Activated naive CD4-positive, alpha-beta T cell treated with anti-CD3 and anti-CD28 coated beads, Interleukin-2, amount 50 U/mL, for 16 hours (primary cell): ENCODE data around the gene ASF1A.

ENCODE experiments used
- DNase-seq: peaks from one replicate; pipeline ENCODE4 v3.0.0-alpha.2; 2020

ASF1A gene

GRCh38 chr6:118882314-118882905 is 11.5 kb upstream of the ASF1A start:
- no peak for DNase-seq

GRCh38 chr6:118886641-118887040 is 7.3 kb upstream of the ASF1A start:
- DNase-seq, result no peak

- DNase-seq, result no peak
Measured at GRCh38 chr6:118889163-118889562, 4.8 kb upstream of the ASF1A start.

GRCh38 chr6:118890997-118891790 is 2.8 kb upstream of the ASF1A start:
- no peak for DNase-seq

GRCh38 chr6:118892355-118892991 is 1.5 kb upstream of the ASF1A start:
- DNase-seq, result no peak

DNA sequence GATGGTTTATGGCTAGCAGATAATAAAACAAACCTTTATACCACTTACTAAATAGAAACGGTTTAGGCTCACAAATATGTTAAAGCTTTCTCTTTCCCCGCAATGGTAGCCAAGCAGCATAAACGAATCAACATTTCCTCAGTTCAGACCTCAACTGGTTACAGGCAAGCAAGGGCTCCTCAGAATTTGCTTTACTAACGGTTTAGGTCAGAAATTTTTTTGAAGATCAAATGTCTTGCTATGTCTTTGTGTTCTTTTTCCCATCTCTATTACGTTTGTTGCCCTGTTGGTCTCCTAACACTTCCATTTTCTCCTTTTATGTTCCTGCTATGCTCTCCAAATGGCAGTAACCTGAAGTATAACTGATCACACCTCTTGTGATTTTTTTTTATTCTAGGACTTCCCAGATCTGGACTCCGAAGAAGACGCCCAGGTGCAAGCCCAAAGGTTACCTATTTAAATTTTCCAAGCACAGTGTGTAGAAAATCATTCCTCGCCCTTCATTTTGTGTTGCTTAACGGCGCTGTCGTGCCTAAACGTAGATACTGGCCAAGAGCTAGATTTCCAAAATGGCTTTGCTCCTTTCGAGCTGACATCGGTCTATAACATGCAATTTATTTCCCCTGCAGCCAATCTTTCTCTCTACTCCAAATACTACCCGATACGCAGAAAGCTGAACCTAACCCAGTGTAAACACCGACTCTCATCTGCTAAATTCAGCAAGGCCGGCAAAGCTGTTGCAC is 717 bp upstream of the ASF1A start:
- peak; percentile 41 for DNase-seq

- DNase-seq, result peak; percentile 69
Measured at GRCh38 chr6:118894425-118895260, 691 bp downstream of the ASF1A start.

GRCh38 chr6:118895261-118895560 is 1.3 kb downstream of the ASF1A start:
- DNase-seq, result no peak

DNA sequence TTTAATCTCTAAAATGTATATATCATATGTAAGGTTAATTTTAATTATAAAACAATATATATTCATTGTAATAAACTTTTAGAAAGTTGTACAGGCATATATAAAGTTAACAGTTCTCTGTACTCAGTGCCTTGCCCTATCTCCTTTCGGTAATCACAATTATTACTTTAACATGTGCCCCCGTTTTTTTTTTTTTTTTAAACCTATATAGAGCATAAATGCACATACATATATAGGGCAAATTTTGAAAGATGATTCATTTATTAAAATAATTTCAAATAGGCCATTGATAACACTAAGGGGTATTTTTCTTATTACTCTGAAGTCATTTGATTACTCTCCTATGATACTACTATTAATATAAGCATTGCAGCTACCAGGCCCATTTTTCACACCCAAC is 1.9 kb downstream of the ASF1A start:
- no peak for DNase-seq

DNA sequence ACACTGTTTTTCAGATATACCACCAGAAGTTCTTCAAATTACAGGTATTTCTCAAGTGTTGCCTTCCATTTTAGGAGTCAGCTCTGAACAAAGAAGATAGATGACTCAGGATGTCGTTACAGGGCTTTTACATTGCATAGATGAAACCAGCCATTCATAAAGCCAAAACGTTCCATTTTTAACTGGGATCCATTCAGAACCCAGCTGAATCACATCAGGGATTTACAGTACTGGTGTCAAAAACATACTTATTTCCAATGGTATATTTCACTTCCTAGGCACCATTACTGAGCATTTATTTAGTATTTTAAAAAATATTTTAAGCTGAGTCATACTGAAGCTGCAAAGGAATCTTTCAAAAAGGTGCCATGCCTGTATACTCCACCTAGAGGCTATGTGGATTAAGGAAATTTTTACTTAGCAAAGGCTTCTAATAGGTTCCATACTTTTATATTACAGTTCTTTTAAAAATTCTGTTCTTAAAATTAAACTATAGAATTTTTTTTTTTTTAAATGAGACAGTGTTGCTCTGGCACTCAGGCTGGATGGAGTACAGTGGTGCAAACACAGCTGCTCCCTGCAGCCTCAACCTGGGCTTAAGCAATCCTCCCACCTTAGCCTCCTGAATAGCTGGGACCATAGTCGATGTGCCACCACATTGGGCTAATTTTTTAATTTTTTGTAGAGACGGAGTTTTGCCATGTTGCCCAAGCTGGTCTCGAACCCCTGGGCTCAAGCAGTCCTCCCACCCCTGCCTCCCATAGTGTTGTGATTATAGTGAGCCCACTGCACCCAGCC is 2.6 kb downstream of the ASF1A start:
- no peak for DNase-seq

- no peak for DNase-seq
Measured at GRCh38 chr6:118897386-118897785, 3.4 kb downstream of the ASF1A start.

- no peak for DNase-seq
Measured at GRCh38 chr6:118899948-118900347, 6.0 kb downstream of the ASF1A start.

GRCh38 chr6:118902726-118903125 is 8.8 kb downstream of the ASF1A start:
- DNase-seq, result no peak

- no peak for DNase-seq
Measured at GRCh38 chr6:118903138-118903537, 9.2 kb downstream of the ASF1A start.

DNA sequence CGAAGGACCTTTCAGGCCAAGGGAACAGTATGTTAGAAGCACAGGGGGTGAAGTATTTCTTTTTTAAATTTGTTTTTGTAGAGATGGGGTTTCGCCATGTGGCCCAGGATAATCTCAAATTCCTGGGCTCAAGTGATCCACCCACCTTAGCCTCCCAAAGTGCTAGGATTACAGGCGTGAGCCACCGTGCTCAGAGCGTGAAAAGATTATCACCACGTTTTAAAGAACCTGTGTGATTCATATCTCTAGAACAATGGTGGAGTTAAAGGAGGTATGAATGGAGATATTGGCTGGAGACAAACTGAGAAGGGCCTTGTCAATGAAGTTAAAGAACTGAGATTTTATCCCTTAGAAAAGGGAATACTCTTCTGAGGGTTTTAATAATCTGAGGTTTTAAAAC is 9.7 kb downstream of the ASF1A start:
- DNase-seq, result no peak

- DNase-seq, result no peak
Measured at GRCh38 chr6:118905084-118905483, 11.1 kb downstream of the ASF1A start.

- DNase-seq, result no peak
Measured at GRCh38 chr6:118905851-118906250, 11.9 kb downstream of the ASF1A start.

DNA sequence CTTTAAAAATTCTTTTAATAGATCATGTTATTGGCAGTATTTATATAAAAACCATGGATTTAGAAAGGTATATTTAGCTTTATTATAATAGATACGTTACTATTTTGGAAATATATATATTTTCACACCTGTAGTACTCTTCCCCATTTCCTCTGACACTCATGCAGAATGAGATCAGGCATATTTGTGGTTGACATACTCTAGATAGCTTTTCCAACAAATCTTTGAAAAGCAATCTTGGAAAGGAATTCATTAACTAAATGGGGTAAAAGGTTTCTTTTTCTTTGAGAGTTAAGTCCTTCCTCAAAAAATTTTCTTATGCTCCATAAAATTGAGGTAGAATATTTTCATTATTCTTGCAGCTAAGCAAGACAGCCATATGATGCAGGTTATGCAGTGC is 14.5 kb downstream of the ASF1A start:
- no peak for DNase-seq

- no peak for DNase-seq
Measured at GRCh38 chr6:118912646-118913045, 18.7 kb downstream of the ASF1A start.

GRCh38 chr6:118913161-118913560 is 19.2 kb downstream of the ASF1A start:
- no peak for DNase-seq

GRCh38 chr6:118914598-118914997 is 20.6 kb downstream of the ASF1A start:
- no peak for DNase-seq
